Upper lobe of left lung (tissue), 6 donors: ENCODE data around the gene CTU2. TPM values are rescaled to one million over a fixed set of nuclear protein-coding genes. Genes with fewer than 3 reads are reported as not detected.

Experiments used
- ATAC-seq, 2 donors: fragments of 200-7000 bp; cut with Tn5 transposase; one replicate each; pipeline ENCODE4 v1.9.1; 2022; ENCODE audit warnings: mild to moderate bottlenecking in 2 of 2, moderate library complexity in 2 of 2; ENCODE audit not compliant: low FRiP score in 2 of 2
- DNase-seq, 2 donors: peaks; one replicate each; pipeline ENCODE4 v3.0.0-alpha.2; 2019 to 2020
- H3K27ac ChIP-seq, 4 donors: fragments of 200-600 bp; sonication (generic); one replicate each; pipeline ENCODE4 v1.5.1; 2016 to 2019
- H3K27me3 ChIP-seq, 4 donors: fragments of 200-600 bp; sonication (generic); one replicate each; pipeline ENCODE4 v1.5.1; 2017 to 2019
- H3K36me3 ChIP-seq, 4 donors: fragments of 200-600 bp; sonication (generic); one replicate each; pipeline ENCODE4 v1.5.1; 2016 to 2019
- H3K4me1 ChIP-seq, 4 donors: fragments of 200-600 bp; sonication (generic); one replicate each; pipeline ENCODE4 v1.5.1; 2018 to 2019
- H3K4me3 ChIP-seq, 4 donors: fragments of 200-600 bp; sonication (generic); one replicate each; pipeline ENCODE4 v1.5.1; 2017 to 2019; ENCODE audit warnings: mild to moderate bottlenecking in 2 of 4, moderate library complexity in 1 of 4
- H3K9me3 ChIP-seq, 4 donors: fragments of 200-600 bp; sonication (generic); one replicate each; pipeline ENCODE4 v1.5.1; 2018 to 2019
- EP300 ChIP-seq, 4 donors: sonication (generic); formaldehyde crosslinking; IDR thresholded peaks; one replicate each; pipeline ENCODE4 v1.5.1; 2017; ENCODE audit warnings: antibody characterized with exemption in 4 of 4, control low read depth in 2 of 4
- POLR2A ChIP-seq, 4 donors: fragments of 450-650 bp; IDR thresholded peaks; one replicate each; pipeline ENCODE4 v1.5.1; 2016 to 2017; ENCODE audit warnings: antibody characterized with exemption in 4 of 4, mild to moderate bottlenecking in 2 of 4
- POLR2AphosphoS5 ChIP-seq, 2 donors: sonication (generic); formaldehyde crosslinking; IDR thresholded peaks; one replicate each; pipeline ENCODE4 v1.5.1; 2017; ENCODE audit warnings: antibody characterized with exemption in 2 of 2
- WGBS, 2 donors: methylation state at CpG; one replicate each; pipeline ENCODE4 v1.1.5; 2017 to 2018; 5-methylcytosine and 5-hydroxymethylcytosine counted together
- total RNA-seq, 6 donors: library from RNA; depleted of rRNA in 4 of 6; stranded (reverse); fragments of >200 nt in 4 of 6; gene quantifications; one replicate each; pipeline versions ENCODE4 v1.1.0 to v1.2.1, GENCODE V29; 2016 to 2021
- TF ChIP-seq, protein P1 (sequence below), 6 experiments: fragments of 450-650 bp in 4 of 6; fragments of 200-600 bp in 2 of 6; sonication (generic) in 2 of 6; IDR thresholded peaks; one replicate each; pipeline ENCODE4 v1.5.1; 2016 to 2019; ENCODE audit warnings: antibody characterized with exemption in 6 of 6
- donor health status: DM: no; HTN: no; CAD: no; lungs with moderate emphysema.
- donor health status: DM: no; HTN: yes; CAD: no; lungs with severe emphysema.

Gene CTU2
- total RNA-seq, 6 donors from 2014 or later, result 9.4 to 31.4 (median 20.6) TPM

DNA sequence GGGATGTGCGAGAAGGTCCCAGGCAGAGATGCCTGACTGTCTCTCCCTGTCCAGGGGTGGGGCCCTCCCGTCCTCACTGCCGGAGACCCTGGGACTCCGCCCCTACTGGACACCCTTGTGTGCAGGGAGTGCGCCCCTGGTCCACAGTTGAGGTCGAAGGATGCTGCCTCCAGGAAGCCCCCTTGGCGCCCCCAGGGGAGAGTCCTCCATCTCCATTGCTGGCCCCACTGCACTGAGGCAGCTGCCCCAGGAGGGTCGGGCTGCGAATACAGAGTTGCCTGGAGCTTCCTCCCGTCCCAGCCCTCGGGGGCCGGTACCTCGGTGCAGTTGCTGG, 26.6 kb downstream of the CTU2 start:
- peaks cover 9 to 87% (median 66%) of the 10 kb centered on the region in 4 donors for H3K36me3 ChIP-seq
- WGBS, 2 donors, result 92 to 100% methylated on average over 1 to 9 of the region's 13 CpGs

DNA sequence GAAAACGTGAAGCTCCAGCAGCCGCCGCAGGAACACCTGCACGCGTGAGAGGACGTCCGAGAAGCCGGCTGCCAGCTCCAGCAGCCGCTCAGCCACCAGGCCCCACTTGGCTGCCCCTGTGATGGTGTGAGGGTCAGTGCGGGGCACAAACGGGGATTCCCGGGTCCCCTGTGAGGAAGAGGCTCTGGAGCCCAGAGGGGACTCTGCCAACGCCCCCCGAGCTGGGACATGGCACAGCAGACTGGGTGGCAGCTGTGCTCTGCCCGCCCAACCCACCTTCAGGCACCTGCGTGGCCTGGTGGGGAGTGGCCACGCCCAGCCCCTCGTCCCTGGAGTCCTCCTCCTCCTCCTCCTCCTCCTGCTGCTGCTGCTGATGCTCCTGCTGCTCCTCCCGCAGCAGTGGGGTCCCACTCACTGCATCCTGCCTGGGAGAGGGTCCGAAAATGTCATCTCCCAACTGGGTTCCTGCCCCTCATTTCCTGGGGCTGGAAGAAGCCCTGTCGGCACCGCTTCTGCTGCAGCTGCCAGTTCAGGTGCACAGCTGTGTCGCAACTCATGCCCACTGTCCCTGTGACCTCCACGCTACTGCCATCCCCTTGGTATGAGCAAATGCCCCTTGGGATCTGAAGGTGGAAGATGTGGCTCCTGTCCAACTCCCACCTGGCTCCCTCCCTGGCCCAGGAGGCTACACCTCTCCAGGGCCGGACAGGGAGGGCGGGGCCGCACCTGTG, 27.5 kb downstream of the CTU2 start:
- H3K4me3 ChIP-seq, result no peak overlapping the region
- no peak for TF ChIP-seq EP300 (IDR thresholded peaks at IDR 0.05)
- no peak for TF ChIP-seq POLR2AphosphoS5 (IDR thresholded peaks at IDR 0.05)
- TF ChIP-seq, protein P1, sequence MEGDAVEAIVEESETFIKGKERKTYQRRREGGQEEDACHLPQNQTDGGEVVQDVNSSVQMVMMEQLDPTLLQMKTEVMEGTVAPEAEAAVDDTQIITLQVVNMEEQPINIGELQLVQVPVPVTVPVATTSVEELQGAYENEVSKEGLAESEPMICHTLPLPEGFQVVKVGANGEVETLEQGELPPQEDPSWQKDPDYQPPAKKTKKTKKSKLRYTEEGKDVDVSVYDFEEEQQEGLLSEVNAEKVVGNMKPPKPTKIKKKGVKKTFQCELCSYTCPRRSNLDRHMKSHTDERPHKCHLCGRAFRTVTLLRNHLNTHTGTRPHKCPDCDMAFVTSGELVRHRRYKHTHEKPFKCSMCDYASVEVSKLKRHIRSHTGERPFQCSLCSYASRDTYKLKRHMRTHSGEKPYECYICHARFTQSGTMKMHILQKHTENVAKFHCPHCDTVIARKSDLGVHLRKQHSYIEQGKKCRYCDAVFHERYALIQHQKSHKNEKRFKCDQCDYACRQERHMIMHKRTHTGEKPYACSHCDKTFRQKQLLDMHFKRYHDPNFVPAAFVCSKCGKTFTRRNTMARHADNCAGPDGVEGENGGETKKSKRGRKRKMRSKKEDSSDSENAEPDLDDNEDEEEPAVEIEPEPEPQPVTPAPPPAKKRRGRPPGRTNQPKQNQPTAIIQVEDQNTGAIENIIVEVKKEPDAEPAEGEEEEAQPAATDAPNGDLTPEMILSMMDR (IDR thresholded peaks at IDR 0.05), result no peak
- TF ChIP-seq POLR2A (IDR thresholded peaks at IDR 0.05), result no peak
- H3K9me3 ChIP-seq, result no peaks in the 10 kb centered on the region
- H3K4me1 ChIP-seq, result peaks cover 0 to 8% (median 4%) of the 10 kb centered on the region in 4 donors
- ATAC-seq, result no peak
- H3K27me3 ChIP-seq, result no peaks in the 10 kb centered on the region
- DNase-seq, result peak in 1 of 2 donors; percentile 78
- no peak overlapping the region for H3K27ac ChIP-seq
- WGBS, 2 donors, result 85 to 93% methylated on average over 6 to 25 of the region's 27 CpGs
- peaks cover 9 to 93% (median 68%) of the 10 kb centered on the region in 4 donors for H3K36me3 ChIP-seq

More for the DNA sequence above, 26.6 kb downstream of the CTU2 start:
- Histone ChIP-seq H3K27me3 (no peaks in the 10 kb centered on the region), H3K27ac (no peak overlapping the region), H3K4me1 (peaks cover 0 to 8% (median 4%) of the 10 kb centered on the region in 4 donors), H3K4me3 (no peak overlapping the region), H3K9me3 (no peaks in the 10 kb centered on the region)
- DNase-seq (peak in 1 of 2 donors; percentile 63), ATAC-seq (peak in 1 of 2 donors; percentile 1)
- TF ChIP-seq, protein P1 (IDR thresholded peaks at IDR 0.05), result no peak
- TF ChIP-seq POLR2A (IDR thresholded peaks at IDR 0.05) (no peak), EP300 (IDR thresholded peaks at IDR 0.05) (no peak), POLR2AphosphoS5 (IDR thresholded peaks at IDR 0.05) (no peak)

- H3K36me3 ChIP-seq, result peaks cover 9 to 96% (median 70%) of the 10 kb centered on the region in 4 donors
- H3K4me3 ChIP-seq, result no peak overlapping the region
- H3K9me3 ChIP-seq, result no peaks in the 10 kb centered on the region
- no peak for TF ChIP-seq POLR2AphosphoS5 (IDR thresholded peaks at IDR 0.05)
- TF ChIP-seq EP300 (IDR thresholded peaks at IDR 0.05), result no peak
- TF ChIP-seq, protein P1 (IDR thresholded peaks at IDR 0.05), result no peak
- TF ChIP-seq POLR2A (IDR thresholded peaks at IDR 0.05), result no peak
- no peaks in the 10 kb centered on the region for H3K27me3 ChIP-seq
- WGBS, 2 donors, result 93 to 95% methylated on average over 3 to 23 of the region's 23 CpGs
- H3K27ac ChIP-seq, result no peak overlapping the region
- peaks cover 0 to 8% (median 4%) of the 10 kb centered on the region in 4 donors for H3K4me1 ChIP-seq
- no peak for ATAC-seq
- peak in 1 of 2 donors; percentile 76 for DNase-seq
These were observed 28.0 kb downstream of the CTU2 start for GRCh38 chr16:88734361-88734728.

DNA sequence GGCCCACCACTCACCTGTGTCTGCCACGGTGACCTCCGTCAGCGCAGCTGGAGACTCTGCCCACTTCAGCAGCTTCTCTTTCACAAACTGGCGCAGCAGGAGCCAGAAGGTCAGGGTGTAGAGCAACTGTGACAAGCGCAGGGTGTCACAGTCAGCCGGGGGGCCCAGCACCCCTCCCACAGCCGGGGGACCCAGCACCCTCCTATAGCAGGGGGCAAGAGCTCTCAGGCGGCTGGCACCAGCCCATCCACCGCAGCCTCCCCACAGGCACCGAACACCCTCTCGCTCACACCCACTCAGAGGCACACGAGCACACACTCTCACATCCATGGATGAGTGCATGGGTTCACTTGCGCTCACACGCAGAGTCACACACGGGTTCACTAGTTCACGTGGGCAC, 28.8 kb downstream of the CTU2 start:
- Histone ChIP-seq H3K4me3 (no peak overlapping the region), H3K9me3 (no peaks in the 10 kb centered on the region), H3K4me1 (peaks cover 0 to 8% (median 4%) of the 10 kb centered on the region in 4 donors), H3K36me3 (peaks cover 9 to 97% (median 73%) of the 10 kb centered on the region in 4 donors), H3K27ac (no peak overlapping the region), H3K27me3 (no peaks in the 10 kb centered on the region)
- WGBS, 2 donors, result 92 to 95% methylated on average over 10 to 12 of the region's 16 CpGs
- DNase-seq, result peak in 1 of 2 donors; percentile 67
- ATAC-seq, result no peak
- no peak for TF ChIP-seq EP300 (IDR thresholded peaks at IDR 0.05)
- TF ChIP-seq POLR2AphosphoS5 (IDR thresholded peaks at IDR 0.05), result no peak
- no peak for TF ChIP-seq POLR2A (IDR thresholded peaks at IDR 0.05)
- TF ChIP-seq, protein P1 (IDR thresholded peaks at IDR 0.05), result no peak
